NCI-H82 treated with DMSO at 0.1 percent for 48 hours (cell line): Measurements from ENCODE around the gene GCH1.
"Not testable (repeated sequence)": the region's sequence is repeated elsewhere in the genome, so short reads cannot be mapped to it uniquely, and the experiment has no call there.

ENCODE experiments used
- DNase-seq: peaks from one replicate; lab custom pipeline; 2025; ENCODE audit not compliant: unreplicated experiment; lab: John Stamatoyannopoulos, UW

The GCH1 gene

DNA sequence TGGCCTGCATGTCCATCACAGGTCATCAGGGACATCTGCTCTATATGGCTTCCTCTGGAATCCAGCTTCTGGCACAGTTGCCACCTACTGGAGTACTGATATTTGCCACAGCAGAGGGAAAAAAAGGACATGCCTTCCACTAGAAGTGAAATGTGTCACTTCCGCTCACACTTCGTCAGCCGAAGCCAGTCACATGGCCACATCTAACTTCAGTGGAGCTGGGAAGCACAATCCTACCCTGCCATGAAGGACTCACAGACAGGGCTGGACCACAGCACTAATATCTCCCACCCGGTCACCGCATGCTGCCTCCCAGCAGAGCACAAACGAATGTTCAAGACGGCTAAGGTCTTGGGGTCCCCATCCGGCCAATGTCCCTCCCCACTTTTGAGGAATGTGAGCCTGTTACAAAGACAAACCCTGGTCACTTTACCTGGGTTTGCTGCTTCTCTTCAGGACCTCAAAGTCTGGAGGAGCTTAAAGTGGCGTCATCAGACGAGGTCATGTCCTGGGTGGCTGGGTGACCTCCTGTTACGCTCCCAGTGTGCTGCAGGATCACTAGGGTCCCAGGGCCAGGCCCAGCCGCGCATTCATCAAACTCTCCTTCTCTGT, 98.6 kb downstream of the GCH1 start:
- DNase-seq: no peak

DNA sequence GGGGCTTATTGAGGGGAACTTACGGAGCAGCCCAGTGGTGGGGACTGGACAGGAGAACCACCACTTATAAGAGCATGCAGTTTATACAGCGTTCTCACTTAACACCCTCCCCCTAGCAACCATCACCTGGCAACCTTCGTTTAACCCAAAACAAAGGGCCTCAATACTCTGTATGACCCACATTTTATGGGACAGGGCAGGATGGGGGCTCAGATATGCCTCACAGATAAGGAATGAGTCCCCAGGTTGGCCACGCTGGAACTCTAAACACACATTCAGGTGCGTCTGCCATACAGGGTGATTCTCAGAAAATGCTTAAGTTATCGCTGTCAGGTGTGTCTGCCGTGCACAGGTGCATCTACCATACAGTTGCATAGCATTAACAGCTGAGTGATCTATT, 99.2 kb downstream of the GCH1 start:
- no peak for DNase-seq

DNA sequence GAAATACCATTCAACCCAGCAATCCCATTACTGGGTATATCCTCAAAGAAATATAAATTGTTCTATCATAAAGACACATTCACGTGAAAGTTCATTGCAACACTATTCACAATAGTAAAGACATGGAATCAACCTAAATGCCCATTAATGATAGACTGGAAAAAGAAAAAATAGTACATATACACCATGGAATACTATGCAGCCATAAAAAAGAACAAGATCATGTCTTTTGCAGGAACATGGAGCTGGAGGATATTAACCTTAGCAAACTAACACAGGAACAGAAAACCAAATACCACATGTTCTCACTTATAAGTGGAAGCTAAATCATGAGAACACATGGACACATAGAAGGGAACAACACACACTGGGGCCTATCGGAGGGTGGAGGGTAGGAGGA, 101.1 kb downstream of the GCH1 start:
- DNase-seq: not testable (repeated sequence)

DNA sequence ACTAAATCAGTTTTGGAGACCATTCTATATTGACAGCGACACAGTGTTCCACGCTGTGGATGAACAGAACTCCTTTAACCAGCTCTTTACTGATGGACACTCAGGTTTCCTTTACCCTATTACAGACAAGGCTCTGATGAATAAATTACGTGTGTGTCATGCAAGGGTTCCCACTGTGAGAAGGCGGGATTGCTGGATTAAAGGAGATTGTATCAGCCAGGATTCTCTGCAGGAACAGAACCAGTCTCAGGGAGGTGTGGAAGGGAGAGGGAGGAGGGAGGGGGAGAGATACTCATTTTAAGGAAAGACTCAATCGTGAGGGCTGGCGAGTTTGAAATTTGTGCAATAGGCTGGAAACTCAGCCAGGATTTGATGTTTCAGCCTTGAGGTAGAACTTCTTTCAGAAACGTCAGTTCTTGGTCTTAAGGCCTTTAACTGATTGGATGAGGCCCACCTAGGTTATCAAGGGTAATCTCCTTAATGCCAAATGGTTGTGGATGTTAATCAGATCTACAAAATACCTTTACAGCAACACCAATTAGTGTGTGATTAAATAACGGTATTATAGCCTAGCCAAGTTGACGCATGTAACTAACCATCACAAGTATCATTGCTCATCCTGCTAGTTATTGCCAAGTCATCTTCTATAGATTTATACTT, 104.0 kb downstream of the GCH1 start:
- no peak for DNase-seq

DNA sequence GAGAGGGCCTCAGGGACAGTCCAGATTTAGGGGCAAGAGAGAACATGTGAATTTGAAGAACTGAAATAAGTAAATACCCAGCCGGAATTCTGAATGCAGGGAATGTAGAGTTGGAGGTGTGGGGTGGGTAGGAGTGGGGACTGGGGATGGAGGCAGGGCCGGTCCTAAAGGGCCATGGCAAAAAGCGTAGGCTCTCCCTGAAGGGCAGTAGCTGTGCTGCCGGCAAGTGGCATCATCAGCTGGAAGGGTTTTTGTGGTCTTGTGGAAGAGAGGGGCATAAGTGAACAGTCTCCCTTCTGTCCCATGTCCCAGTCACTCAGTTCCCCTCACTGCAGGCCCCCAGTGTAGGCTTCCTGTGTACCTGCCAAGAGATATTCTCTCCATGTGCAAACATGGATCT, 104.6 kb downstream of the GCH1 start:
- DNase-seq: no peak

DNA sequence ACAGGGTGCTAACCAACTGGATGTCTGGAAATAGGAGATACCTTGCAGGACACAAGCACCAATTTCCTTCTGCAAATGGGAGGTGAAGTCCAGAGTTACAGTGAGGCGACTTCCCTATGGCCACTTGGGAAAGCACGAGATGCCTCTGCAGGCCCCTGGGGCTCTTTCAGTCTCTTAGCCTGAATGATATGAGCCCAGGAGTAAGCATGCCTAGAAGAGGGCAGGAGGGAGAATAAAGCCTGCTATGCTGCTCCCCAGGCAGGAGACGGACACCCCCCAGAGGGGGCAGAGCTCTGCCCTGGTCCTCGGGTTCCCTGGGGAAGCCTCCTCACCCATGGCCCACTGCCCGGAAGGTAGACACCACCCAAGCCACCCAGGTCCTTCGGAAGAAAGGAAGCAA, 105.1 kb downstream of the GCH1 start:
- no peak for DNase-seq

DNA sequence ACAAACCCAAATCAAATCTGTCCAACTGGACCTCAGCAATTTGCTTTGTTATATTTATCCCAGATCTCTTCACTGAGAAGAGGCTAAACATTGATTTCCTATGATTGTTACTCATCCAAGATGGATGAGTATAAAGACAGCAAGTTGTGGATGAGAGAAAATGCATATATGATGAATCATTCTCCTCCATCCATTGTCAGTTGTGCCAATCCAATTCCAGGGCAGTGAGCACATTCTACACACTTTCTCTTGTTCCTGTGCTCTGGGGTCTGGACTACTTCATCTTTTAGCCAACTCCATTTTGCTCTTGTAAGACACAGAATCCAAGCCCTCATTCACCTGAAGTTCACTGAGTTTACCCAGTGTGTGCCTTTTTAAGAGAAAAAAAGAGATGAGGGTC, 105.7 kb downstream of the GCH1 start:
- DNase-seq: no peak

DNA sequence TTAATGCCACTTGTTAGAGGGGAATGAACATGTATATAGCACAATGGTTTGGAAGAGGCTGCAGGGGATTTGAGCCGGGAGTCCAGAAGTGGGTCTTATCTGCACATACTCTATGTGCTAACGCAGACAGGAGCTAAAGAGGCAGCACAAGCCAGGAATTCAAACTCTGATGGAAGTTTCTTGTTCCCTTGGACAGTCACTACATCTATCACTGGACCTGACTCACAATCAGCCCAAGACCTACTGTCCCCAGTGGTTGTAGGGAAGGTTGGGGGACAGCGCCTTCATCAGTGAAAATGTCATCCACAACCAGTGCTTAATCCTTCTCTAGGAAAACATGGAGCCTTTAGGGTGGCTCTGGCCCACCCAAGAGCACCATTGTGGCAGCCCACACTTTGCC, 107.8 kb downstream of the GCH1 start:
- DNase-seq: no peak

DNA sequence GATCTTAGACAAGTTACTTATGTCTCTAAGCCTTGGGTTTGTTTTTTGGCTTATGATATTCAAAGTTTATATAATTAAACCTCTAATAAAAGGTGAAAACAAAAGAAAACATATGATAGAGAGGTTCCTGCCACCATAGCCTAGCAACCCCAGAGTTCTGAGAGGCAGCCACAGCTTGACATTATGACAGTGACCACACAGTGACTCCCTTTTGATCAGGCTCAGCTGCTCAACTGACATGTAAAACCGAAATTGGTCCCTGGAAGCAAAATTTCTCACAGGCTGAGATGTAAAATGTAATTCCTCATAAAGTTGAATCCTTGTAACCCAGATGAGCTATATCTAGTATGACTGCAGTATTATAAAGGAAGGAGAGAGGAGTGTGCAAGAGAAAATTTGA, 108.5 kb downstream of the GCH1 start:
- DNase-seq: no peak

DNA sequence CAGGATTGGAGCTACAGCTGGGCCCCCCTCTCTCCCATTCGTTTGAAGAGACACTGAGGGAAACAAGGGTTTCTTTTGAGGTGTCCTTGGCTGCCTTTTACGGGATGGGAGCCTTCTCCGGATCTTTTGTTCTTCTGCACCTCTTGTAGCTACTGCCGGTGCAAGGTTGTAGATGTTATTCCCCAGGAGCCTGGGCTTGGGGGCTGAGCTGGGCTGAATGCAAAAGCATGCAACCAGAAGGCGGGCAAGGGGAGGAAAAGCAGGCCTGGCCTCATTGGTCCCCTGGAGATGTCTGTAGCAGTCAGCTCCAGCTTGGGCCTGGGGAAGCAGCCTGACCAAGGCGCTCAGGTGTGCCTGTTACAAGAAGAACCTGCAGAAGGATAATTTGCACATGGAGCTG, 110.3 kb downstream of the GCH1 start:
- no peak for DNase-seq
